Measurements from ENCODE around the gene KIAA0825. TPM values are rescaled to one million over a fixed set of nuclear protein-coding genes. Genes with fewer than 3 reads are reported as not detected.

Gene KIAA0825
- total and polyA plus RNA-seq, 2 donors, result 0.87 to 3.1 TPM

DNA sequence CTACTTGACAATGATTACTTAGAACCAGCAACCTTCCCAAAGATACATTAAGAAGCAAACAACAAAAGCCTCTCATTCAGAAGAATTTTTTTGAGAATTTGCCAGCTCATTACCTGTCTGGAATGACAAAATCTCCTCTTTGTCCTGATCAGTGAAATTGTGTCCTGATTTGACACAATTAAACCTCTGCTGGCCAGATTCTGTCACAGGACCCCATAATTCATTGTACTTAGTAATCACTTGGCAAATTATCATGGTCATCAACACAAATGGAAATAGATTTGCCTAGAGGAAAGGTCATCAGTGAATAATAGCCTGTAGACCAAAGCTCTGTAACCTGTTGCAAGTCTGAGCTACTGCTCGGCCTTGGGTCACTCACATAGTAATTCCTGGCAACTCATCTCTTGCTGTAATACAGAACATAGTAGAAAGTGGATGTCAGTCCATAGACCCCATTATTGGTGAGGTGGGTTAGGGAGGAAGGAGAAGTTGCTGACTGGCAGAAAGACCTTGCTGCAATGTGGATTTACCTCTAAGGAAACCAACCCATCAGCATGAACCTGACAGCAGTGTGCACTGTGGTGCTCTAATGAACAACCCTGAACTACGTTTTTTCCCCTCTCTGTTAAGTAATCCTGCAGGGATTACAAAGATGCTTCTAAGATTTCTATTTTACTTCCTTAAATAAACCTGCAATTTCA is 370.1 kb downstream of the KIAA0825 start:
- H3K36me3 ChIP-seq (ENCODE audit: control insufficient read depth in 2 of 2, insufficient read depth in 2 of 2, low read length in 1 of 2), result no peaks in the 10 kb centered on the region
- DNase-seq (ENCODE audit: low read depth in 6 of 9, low spot score in 9 of 9), result no peak
- WGBS, result 94% methylated on average over 2 of the region's 2 CpGs
- no peaks in the 10 kb centered on the region for H3K9me3 ChIP-seq (ENCODE audit: control insufficient read depth in 2 of 2, insufficient read depth in 1 of 2, low read length in 1 of 2)
- peaks cover 4 to 6% of the 10 kb centered on the region in 2 donors for H3K4me1 ChIP-seq (ENCODE audit: control insufficient read depth in 2 of 2, insufficient read depth in 2 of 2, low read length in 2 of 2)
- no peak overlapping the region for H3K27ac ChIP-seq (ENCODE audit: low read depth in 1 of 2, low read length in 1 of 2)
- no peak overlapping the region for H3K4me3 ChIP-seq (ENCODE audit: low read length in 2 of 2)
- H3K27me3 ChIP-seq (ENCODE audit: control insufficient read depth in 2 of 2, insufficient read depth in 1 of 2, low read length in 1 of 2), result no peaks in the 10 kb centered on the region

DNA sequence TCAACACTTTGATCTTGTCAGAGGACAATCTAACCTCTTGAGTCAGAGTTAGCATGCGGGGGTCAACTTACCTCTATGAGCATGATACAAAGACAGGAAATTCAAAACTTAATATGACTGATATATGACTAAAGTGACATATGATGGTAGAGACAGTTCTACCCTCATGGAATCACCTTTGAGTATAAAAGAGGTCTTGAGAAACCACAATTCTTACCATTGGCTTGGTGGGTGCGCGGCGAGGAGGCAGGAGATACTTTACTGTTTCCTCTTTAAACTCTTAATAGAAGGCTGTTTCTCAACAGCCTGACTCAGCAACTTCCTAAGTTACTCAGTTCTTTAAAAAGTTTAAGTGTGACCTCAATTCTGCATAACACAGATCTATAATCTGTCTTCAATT is 372.8 kb downstream of the KIAA0825 start:
- H3K9me3 ChIP-seq (ENCODE audit: control insufficient read depth in 2 of 2, insufficient read depth in 1 of 2, low read length in 1 of 2), result no peaks in the 10 kb centered on the region
- H3K27me3 ChIP-seq (ENCODE audit: control insufficient read depth in 2 of 2, insufficient read depth in 1 of 2, low read length in 1 of 2), result no peaks in the 10 kb centered on the region
- WGBS, result 46% methylated on average over 4 of the region's 4 CpGs
- no peaks in the 10 kb centered on the region for H3K36me3 ChIP-seq (ENCODE audit: control insufficient read depth in 2 of 2, insufficient read depth in 2 of 2, low read length in 1 of 2)
- peaks cover 4 to 6% of the 10 kb centered on the region in 2 donors for H3K4me1 ChIP-seq (ENCODE audit: control insufficient read depth in 2 of 2, insufficient read depth in 2 of 2, low read length in 2 of 2)
- H3K4me3 ChIP-seq (ENCODE audit: low read length in 2 of 2), result no peak overlapping the region
- peak in 1 of 9 donors; percentile 47 for DNase-seq (ENCODE audit: low read depth in 6 of 9, low spot score in 9 of 9)
- H3K27ac ChIP-seq (ENCODE audit: low read depth in 1 of 2, low read length in 1 of 2), result no peak overlapping the region

DNA sequence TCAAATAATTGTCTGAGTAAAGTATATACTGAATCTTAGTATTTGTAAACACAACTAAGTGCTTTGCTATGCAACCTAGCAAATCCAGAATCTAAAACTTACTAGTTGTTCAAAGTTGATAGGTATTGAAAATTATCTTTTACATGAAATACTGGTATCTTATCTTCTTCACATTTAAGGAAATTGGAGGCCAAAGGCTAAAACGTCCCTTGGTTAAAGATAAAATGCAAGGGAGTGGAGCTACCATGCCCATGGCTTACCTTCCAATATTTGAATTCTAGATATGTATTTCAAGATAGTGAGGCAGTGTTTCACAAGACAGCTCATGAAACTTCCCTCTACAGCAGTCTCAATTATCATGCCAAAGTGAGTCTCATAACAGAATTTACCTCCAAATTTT is 373.5 kb downstream of the KIAA0825 start:
- no peak overlapping the region for H3K27ac ChIP-seq (ENCODE audit: low read depth in 1 of 2, low read length in 1 of 2)
- H3K9me3 ChIP-seq (ENCODE audit: control insufficient read depth in 2 of 2, insufficient read depth in 1 of 2, low read length in 1 of 2), result no peaks in the 10 kb centered on the region
- H3K4me3 ChIP-seq (ENCODE audit: low read length in 2 of 2), result no peak overlapping the region
- 93% methylated on average over 1 of the region's 1 CpG for WGBS
- DNase-seq (ENCODE audit: low read depth in 6 of 9, low spot score in 9 of 9), result no peak
- H3K36me3 ChIP-seq (ENCODE audit: control insufficient read depth in 2 of 2, insufficient read depth in 2 of 2, low read length in 1 of 2), result no peaks in the 10 kb centered on the region
- H3K4me1 ChIP-seq (ENCODE audit: control insufficient read depth in 2 of 2, insufficient read depth in 2 of 2, low read length in 2 of 2), result peaks cover 4 to 6% of the 10 kb centered on the region in 2 donors
- no peaks in the 10 kb centered on the region for H3K27me3 ChIP-seq (ENCODE audit: control insufficient read depth in 2 of 2, insufficient read depth in 1 of 2, low read length in 1 of 2)

DNA sequence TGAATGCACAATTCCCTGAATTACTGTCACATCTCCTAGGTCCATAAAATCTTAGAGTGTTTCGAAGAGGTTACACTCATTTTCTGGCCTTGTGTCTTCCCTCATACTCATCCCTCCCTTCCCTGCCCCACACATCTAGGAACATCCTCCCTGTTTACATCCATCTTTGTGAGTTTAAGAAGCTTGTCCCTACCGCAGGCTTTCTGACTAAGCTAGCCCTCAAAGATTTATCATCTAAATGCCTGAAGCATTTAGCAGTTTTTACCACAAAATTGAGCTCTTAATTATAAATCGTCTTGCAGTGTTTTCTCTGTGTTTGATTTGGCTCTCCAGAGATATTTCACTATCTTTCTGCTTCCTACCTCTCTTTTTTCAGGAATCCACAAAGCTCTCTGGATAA is 374.8 kb downstream of the KIAA0825 start:
- Histone ChIP-seq H3K4me3 (ENCODE audit: low read length in 2 of 2) (no peak overlapping the region), H3K4me1 (ENCODE audit: control insufficient read depth in 2 of 2, insufficient read depth in 2 of 2, low read length in 2 of 2) (peaks cover 4 to 6% of the 10 kb centered on the region in 2 donors), H3K36me3 (ENCODE audit: control insufficient read depth in 2 of 2, insufficient read depth in 2 of 2, low read length in 1 of 2) (no peaks in the 10 kb centered on the region), H3K27ac (ENCODE audit: low read depth in 1 of 2, low read length in 1 of 2) (no peak overlapping the region), H3K9me3 (ENCODE audit: control insufficient read depth in 2 of 2, insufficient read depth in 1 of 2, low read length in 1 of 2) (no peaks in the 10 kb centered on the region), H3K27me3 (ENCODE audit: control insufficient read depth in 2 of 2, insufficient read depth in 1 of 2, low read length in 1 of 2) (no peaks in the 10 kb centered on the region)
- DNase-seq (ENCODE audit: low read depth in 6 of 9, low spot score in 9 of 9), result no peak
- WGBS, result 83% methylated on average over 3 of the region's 3 CpGs

DNA sequence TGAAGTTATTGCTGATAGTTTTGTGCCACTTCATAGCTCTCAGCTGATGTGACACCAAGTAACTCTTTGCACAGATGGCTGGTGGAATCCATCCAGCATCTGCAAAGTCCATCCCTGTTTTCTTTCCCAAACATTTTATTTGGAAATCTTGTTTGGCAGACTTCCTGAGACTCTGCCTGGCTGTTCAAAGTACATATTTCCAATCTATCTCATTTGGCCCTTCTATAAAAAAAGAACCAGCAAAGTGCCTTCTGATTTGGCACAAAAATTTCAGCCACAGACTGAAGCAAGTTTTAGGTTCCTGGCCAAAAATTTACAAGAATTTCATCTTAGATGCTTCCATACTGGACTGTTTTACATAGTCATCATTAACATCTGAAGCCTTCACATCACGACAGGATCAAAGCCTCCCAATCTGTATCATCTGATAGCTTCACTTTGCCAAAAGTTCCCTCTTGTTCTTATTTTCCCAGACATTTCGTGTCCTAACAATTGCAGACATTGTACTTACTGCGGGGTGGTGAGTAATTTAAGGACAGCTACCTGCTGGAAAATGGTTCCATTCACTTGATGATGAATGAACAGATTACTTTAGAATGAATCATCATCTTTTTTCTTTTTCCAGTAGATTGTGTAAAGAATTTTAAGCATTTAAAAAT is 377.3 kb downstream of the KIAA0825 start:
- no peak for DNase-seq (ENCODE audit: low read depth in 6 of 9, low spot score in 9 of 9)
- H3K9me3 ChIP-seq (ENCODE audit: control insufficient read depth in 2 of 2, insufficient read depth in 1 of 2, low read length in 1 of 2), result no peaks in the 10 kb centered on the region
- H3K27ac ChIP-seq (ENCODE audit: low read depth in 1 of 2, low read length in 1 of 2), result no peak overlapping the region
- no peaks in the 10 kb centered on the region for H3K27me3 ChIP-seq (ENCODE audit: control insufficient read depth in 2 of 2, insufficient read depth in 1 of 2, low read length in 1 of 2)
- peaks cover 4 to 6% of the 10 kb centered on the region in 2 donors for H3K4me1 ChIP-seq (ENCODE audit: control insufficient read depth in 2 of 2, insufficient read depth in 2 of 2, low read length in 2 of 2)
- no peaks in the 10 kb centered on the region for H3K36me3 ChIP-seq (ENCODE audit: control insufficient read depth in 2 of 2, insufficient read depth in 2 of 2, low read length in 1 of 2)
- WGBS, result 89% methylated on average over 3 of the region's 3 CpGs
- no peak overlapping the region for H3K4me3 ChIP-seq (ENCODE audit: low read length in 2 of 2)

DNA sequence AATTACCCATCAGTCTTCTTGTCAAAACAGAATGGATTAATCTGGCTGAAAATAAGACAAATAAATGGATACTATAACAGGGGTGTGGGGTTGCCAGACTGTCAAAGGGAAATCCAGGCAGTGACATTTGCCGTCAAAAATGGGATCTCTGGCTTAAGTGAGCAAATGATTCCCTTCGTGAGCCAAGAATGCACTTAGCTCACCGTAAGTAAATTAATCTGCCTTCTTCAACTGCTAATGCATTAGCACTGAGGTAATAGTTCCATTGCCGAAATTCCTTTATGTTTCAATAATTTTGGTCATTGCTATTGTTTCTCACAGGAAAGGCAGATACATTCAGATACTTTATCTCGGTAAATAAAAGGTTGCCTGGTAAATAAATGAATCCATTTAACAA is 377.8 kb downstream of the KIAA0825 start:
- H3K9me3 ChIP-seq (ENCODE audit: control insufficient read depth in 2 of 2, insufficient read depth in 1 of 2, low read length in 1 of 2), result no peaks in the 10 kb centered on the region
- 93% methylated on average over 5 of the region's 5 CpGs for WGBS
- no peak overlapping the region for H3K27ac ChIP-seq (ENCODE audit: low read depth in 1 of 2, low read length in 1 of 2)
- H3K27me3 ChIP-seq (ENCODE audit: control insufficient read depth in 2 of 2, insufficient read depth in 1 of 2, low read length in 1 of 2), result no peaks in the 10 kb centered on the region
- H3K36me3 ChIP-seq (ENCODE audit: control insufficient read depth in 2 of 2, insufficient read depth in 2 of 2, low read length in 1 of 2), result no peaks in the 10 kb centered on the region
- peaks cover 2 to 4% of the 10 kb centered on the region in 2 donors for H3K4me1 ChIP-seq (ENCODE audit: control insufficient read depth in 2 of 2, insufficient read depth in 2 of 2, low read length in 2 of 2)
- no peak for DNase-seq (ENCODE audit: low read depth in 6 of 9, low spot score in 9 of 9)
- no peak overlapping the region for H3K4me3 ChIP-seq (ENCODE audit: low read length in 2 of 2)

DNA sequence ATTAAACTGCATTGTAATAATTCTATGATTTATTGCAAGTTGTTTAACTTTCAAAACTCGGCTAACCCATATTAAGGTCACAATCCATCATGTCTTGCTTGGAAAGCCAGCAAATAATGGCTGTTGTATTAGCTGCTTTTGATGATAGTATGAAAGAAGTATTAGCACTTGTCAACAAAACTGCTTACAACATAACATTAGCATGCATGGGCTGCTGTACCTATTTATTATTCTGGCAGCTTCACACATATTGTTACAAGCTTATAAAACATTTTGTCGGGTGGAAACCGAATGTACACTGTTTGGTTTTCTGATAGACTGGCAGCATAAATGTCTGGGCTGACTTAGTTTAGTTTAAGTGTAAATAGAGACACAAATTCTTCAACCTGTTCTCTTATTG is 378.3 kb downstream of the KIAA0825 start:
- no peaks in the 10 kb centered on the region for H3K36me3 ChIP-seq (ENCODE audit: control insufficient read depth in 2 of 2, insufficient read depth in 2 of 2, low read length in 1 of 2)
- H3K27ac ChIP-seq (ENCODE audit: low read depth in 1 of 2, low read length in 1 of 2), result no peak overlapping the region
- H3K27me3 ChIP-seq (ENCODE audit: control insufficient read depth in 2 of 2, insufficient read depth in 1 of 2, low read length in 1 of 2), result no peaks in the 10 kb centered on the region
- DNase-seq (ENCODE audit: low read depth in 6 of 9, low spot score in 9 of 9), result no peak
- H3K9me3 ChIP-seq (ENCODE audit: control insufficient read depth in 2 of 2, insufficient read depth in 1 of 2, low read length in 1 of 2), result peaks cover 0 to 2% of the 10 kb centered on the region in 2 donors
- no peak overlapping the region for H3K4me3 ChIP-seq (ENCODE audit: low read length in 2 of 2)
- WGBS, result 88% methylated on average over 3 of the region's 3 CpGs
- H3K4me1 ChIP-seq (ENCODE audit: control insufficient read depth in 2 of 2, insufficient read depth in 2 of 2, low read length in 2 of 2), result peaks cover 0 to 2% of the 10 kb centered on the region in 2 donors

DNA sequence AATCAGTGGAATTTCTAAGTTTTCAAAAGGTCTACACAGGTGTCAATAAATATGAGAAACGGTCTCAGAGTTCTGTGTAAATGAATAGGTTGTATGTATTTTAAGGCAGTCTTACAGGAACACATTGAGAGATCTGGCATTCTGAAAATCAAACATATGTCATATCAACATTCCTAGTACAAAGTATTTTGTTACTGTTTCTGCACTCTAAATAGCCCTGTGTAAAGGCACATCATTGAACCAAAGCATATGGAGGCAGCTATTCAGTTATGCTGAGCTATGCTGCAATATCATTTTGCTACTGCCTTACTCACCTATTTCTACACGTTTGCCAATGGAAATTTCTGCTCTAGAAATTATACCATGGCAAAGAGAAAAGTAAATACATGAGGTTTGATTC is 379.1 kb downstream of the KIAA0825 start:
- 93% methylated on average over 2 of the region's 2 CpGs for WGBS

DNA sequence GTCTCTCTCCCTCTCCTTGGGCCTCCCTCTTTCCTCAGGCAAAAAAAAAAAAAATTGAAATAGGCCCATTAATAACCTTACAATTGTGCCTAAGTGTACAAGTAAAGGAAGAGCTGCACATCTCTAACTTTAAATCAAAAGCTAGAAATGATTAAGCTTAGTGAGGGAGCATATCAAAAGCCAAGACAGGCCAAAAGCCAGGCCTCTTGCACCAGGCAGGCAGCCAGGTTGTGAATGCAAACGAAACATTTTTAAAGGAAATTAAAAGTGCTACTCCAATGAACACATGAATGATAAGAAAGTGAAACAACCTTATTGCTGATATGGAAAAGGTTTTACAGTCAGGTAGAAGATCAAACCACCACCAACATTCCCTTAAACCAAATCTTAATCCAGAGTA is 383.4 kb downstream of the KIAA0825 start:
- no peak overlapping the region for H3K4me3 ChIP-seq (ENCODE audit: low read length in 2 of 2)
- H3K9me3 ChIP-seq (ENCODE audit: control insufficient read depth in 2 of 2, insufficient read depth in 1 of 2, low read length in 1 of 2), result peaks cover 0 to 9% of the 10 kb centered on the region in 2 donors
- 93% methylated on average over 1 of the region's 1 CpG for WGBS
- H3K36me3 ChIP-seq (ENCODE audit: control insufficient read depth in 2 of 2, insufficient read depth in 2 of 2, low read length in 1 of 2), result no peaks in the 10 kb centered on the region
- DNase-seq (ENCODE audit: low read depth in 6 of 9, low spot score in 9 of 9), result no peak
- no peaks in the 10 kb centered on the region for H3K27me3 ChIP-seq (ENCODE audit: control insufficient read depth in 2 of 2, insufficient read depth in 1 of 2, low read length in 1 of 2)
- peaks cover 0 to 2% of the 10 kb centered on the region in 2 donors for H3K4me1 ChIP-seq (ENCODE audit: control insufficient read depth in 2 of 2, insufficient read depth in 2 of 2, low read length in 2 of 2)
- H3K27ac ChIP-seq (ENCODE audit: low read depth in 1 of 2, low read length in 1 of 2), result no peak overlapping the region

More for the DNA sequence above, 379.1 kb downstream of the KIAA0825 start:
- peaks cover 0 to 7% of the 10 kb centered on the region in 2 donors for H3K9me3 ChIP-seq (ENCODE audit: control insufficient read depth in 2 of 2, insufficient read depth in 1 of 2, low read length in 1 of 2)
- H3K4me3 ChIP-seq (ENCODE audit: low read length in 2 of 2), result no peak overlapping the region
- H3K36me3 ChIP-seq (ENCODE audit: control insufficient read depth in 2 of 2, insufficient read depth in 2 of 2, low read length in 1 of 2), result no peaks in the 10 kb centered on the region
- H3K27me3 ChIP-seq (ENCODE audit: control insufficient read depth in 2 of 2, insufficient read depth in 1 of 2, low read length in 1 of 2), result no peaks in the 10 kb centered on the region
- peaks cover 0 to 2% of the 10 kb centered on the region in 2 donors for H3K4me1 ChIP-seq (ENCODE audit: control insufficient read depth in 2 of 2, insufficient read depth in 2 of 2, low read length in 2 of 2)
- no peak overlapping the region for H3K27ac ChIP-seq (ENCODE audit: low read depth in 1 of 2, low read length in 1 of 2)
- DNase-seq (ENCODE audit: low read depth in 6 of 9, low spot score in 9 of 9), result no peak

Measured in thymus (tissue), 11 donors.